Activated naive CD8-positive, alpha-beta T cell treated with anti-CD3 and anti-CD28 coated beads, Interleukin-2, amount 50 U/mL, for 24 hours (primary cell): Measurements from ENCODE around the gene RNU1-3.
"Not testable (repeated sequence)": the region's sequence is repeated elsewhere in the genome, so short reads cannot be mapped to it uniquely, and the experiment has no call there.

ENCODE experiments used
- ATAC-seq: fragments of 150-1000 bp; cut with Tn5 transposase; one replicate; pipeline ENCODE4 v1.10.0; 2021
- DNase-seq: peaks from one replicate; pipeline ENCODE4 v3.0.0; 2021
- H3K27ac Mint-ChIP-seq: one replicate; pipeline ENCODE4 v1.8.0; 2021; ENCODE audit warnings: mild to moderate bottlenecking, mixed read lengths
- H3K27me3 Mint-ChIP-seq: one replicate; pipeline ENCODE4 v1.8.0; 2021; ENCODE audit warnings: mixed read lengths
- H3K36me3 Mint-ChIP-seq: one replicate; pipeline ENCODE4 v1.8.0; 2021; ENCODE audit warnings: low read depth, mixed read lengths
- H3K4me1 Mint-ChIP-seq: one replicate; pipeline ENCODE4 v1.8.0; 2021; ENCODE audit warnings: mixed read lengths
- H3K4me3 Mint-ChIP-seq: one replicate; pipeline ENCODE4 v1.8.0; 2021; ENCODE audit warnings: mild to moderate bottlenecking, moderate library complexity, mixed read lengths
- H3K9me3 Mint-ChIP-seq: one replicate; pipeline ENCODE4 v1.8.0; 2021; ENCODE audit warnings: mixed read lengths

The RNU1-3 gene

DNA sequence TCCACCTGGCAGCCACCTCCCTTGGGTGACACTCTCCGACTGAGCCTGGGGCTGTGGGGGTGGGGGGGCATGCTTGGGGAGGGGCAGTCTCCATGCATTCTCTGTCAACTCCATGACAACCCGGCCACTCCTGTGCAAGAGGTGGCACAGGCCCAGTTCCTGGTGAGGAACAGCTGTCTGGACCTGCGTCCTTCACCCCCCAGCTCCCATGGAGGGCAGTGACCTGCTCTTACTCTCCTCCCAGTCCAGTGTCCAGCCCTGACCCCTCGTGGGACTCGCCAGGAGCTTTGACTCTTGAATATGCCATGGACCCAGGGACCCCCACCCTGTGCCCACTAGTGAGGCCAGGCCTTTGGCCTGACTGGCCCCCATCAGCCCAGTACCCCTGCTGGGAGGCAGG is 35.5 kb upstream of the RNU1-3 start:
- DNase-seq, H3K4me3 Mint-ChIP-seq, ATAC-seq: not testable (repeated sequence)

DNA sequence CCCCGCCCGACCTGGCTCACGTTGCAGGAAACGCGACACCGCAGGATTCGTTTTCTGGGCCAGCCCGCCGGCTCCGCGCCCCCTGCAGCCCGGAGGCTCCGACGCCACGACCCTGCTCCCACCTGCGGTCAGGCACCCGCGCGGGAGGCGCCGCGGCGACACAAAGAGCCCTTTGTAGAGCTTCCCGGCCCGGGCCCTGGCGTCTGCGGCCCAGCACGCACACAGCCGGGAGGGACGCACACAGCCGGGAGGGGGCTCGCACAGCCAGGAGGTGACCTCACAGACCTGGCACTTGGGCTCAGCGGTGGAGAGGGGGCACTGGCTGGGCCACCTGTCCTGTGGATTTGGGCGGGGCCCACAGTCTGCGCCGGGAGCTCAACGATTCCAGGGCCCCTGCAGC is 34.4 kb upstream of the RNU1-3 start:
- not testable (repeated sequence) for H3K27ac Mint-ChIP-seq, H3K36me3 Mint-ChIP-seq, H3K4me3 Mint-ChIP-seq, H3K4me1 Mint-ChIP-seq, H3K9me3 Mint-ChIP-seq, ATAC-seq, H3K27me3 Mint-ChIP-seq, DNase-seq

More for the DNA sequence above, 35.5 kb upstream of the RNU1-3 start:
- not testable (repeated sequence) for H3K4me1 Mint-ChIP-seq, H3K9me3 Mint-ChIP-seq, H3K27me3 Mint-ChIP-seq, H3K36me3 Mint-ChIP-seq, H3K27ac Mint-ChIP-seq

DNA sequence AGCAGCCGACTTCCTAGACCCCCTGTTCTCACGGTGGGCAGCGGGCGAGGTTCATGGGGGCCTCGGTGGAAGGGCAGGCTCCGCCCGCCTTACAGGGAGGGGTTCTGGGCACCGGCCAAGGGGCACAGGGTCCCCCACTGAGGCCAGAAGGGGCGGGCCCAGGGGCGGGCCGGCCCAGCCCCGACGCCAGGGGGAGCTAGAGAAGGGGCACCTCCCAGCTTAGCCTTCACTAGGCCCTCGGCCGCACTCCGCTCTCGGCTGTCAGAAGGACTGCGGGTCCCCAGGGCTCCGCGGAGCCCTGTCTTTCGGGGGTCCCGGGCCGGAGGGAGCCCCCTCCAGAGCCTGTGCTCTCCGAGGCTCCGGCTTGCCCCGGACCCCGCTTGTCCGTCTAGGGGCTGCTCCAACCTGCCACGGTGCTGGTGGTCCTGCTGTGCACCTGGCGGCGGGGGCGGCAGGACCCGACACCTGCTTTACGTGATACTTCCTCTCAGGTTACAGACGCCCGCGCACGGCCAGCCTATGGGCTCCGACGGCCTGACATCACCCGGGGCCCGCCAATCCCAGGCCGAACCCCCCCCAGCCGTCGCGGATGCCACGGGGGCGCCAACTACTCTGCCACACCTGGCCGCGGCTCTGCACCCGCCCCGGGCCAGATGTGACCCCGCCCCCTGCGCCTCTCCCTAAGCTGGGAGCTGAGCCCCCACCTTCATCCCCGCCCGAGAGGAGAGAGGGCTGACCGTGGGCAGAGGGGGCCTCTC is 33.6 kb upstream of the RNU1-3 start:
- H3K27me3 Mint-ChIP-seq = not testable (repeated sequence)

DNA sequence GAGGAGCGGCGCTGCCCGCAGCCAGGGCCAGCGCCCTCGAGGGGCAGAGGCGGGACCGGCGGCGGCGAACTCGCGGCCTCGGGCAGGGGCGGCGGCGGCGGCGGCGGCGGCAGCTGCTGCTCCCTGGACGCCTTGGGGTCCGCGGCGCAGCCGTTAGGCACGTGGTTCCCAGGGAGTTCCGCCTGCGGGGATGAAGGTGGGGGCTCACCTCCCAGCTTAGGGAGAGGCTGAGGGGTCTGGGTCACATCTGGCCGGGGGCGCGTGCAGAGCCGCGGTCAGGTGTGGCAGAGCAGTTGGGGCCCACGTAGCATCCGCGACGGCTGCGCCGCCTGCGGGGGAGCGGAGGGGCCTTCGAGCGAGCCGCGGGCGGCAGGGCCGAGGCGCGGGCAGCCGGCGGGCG is 32.7 kb upstream of the RNU1-3 start:
- H3K36me3 Mint-ChIP-seq, DNase-seq, H3K4me1 Mint-ChIP-seq, H3K4me3 Mint-ChIP-seq, ATAC-seq, H3K27ac Mint-ChIP-seq, H3K9me3 Mint-ChIP-seq: not testable (repeated sequence)
- peaks cover 12% of the 10 kb centered on the region for H3K27me3 Mint-ChIP-seq

More for the DNA sequence above, 33.6 kb upstream of the RNU1-3 start:
- H3K36me3 Mint-ChIP-seq, H3K27ac Mint-ChIP-seq, H3K4me1 Mint-ChIP-seq, ATAC-seq, DNase-seq, H3K4me3 Mint-ChIP-seq, H3K9me3 Mint-ChIP-seq: not testable (repeated sequence)

DNA sequence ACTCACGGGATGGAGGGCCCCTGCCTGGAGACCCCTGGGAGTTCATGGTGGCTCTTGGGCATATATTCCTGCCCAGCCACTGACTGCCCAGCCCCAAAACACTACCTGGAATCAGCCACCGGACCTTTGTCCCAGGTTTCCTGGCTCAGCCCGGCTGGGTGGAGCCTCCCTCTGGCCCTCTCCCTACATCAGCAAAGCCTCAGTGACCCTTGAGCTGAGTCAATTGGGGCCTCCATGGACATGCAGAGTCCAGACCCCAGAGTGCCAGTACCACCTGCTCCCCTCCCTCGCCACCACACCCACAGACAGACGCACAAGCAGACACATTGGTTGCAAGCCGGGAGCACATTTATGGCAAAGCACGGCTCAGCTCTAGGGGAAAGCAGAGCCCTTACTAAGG is 30.4 kb upstream of the RNU1-3 start:
- H3K27ac Mint-ChIP-seq, H3K4me1 Mint-ChIP-seq, ATAC-seq: not testable (repeated sequence)

DNA sequence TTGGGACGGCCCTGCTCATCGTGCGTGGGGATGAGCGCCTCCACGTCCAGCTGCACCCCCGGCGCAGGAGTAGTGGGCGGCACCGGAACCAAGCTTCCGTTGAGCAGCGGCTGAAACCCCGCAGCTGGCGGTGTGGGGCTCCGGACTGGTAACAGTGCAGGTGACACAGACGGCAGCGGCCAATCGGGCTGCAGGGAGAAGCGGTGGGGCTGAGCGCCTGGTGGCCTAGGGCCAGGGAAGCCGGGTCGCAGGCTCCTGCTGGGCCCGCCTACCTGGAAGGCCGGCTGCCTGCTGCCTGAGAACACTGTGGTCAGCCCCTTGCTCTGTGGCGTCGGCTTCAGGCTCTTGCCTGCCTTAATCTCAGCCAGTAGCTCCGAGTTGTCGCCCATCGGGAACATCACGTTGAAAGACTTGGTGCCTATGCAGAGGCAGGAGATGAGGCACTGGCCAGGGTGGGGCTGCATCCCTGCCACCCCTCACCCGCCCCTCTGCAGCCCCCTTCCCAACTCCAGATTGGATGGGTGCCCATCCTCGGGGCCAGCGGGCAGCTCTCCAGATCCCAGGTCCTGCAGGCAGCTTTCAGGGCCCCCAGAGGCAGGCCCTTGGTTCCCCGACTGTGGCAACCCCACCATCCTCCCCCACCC is 29.9 kb upstream of the RNU1-3 start:
- ATAC-seq, DNase-seq, H3K9me3 Mint-ChIP-seq, H3K27ac Mint-ChIP-seq, H3K4me3 Mint-ChIP-seq, H3K27me3 Mint-ChIP-seq, H3K4me1 Mint-ChIP-seq, H3K36me3 Mint-ChIP-seq: not testable (repeated sequence)

More for the DNA sequence above, 30.4 kb upstream of the RNU1-3 start:
- not testable (repeated sequence) for H3K36me3 Mint-ChIP-seq, H3K4me3 Mint-ChIP-seq, H3K27me3 Mint-ChIP-seq, H3K9me3 Mint-ChIP-seq, DNase-seq

DNA sequence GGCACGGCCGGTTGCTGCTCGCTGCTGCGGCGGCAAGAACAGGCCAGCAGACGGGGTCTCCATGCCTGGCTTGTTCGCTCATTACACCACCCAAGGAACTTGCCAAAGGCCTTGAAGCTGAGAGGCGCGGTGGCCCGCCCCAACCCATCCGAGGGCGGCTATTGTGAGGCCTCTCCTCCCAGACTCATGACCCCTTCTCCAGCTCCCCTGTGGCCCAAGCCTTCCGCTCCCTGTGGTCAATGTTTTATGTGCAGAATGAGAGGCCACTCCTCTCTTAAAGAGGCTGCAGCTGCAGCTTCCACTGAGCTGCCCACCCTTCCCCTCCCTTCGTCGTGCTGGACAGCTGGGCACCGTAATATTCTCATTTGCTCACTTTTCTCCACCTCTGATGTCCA is 27.6 kb upstream of the RNU1-3 start:
- H3K27me3 Mint-ChIP-seq, H3K4me1 Mint-ChIP-seq, H3K4me3 Mint-ChIP-seq, H3K27ac Mint-ChIP-seq, H3K9me3 Mint-ChIP-seq, ATAC-seq, DNase-seq, H3K36me3 Mint-ChIP-seq: not testable (repeated sequence)

DNA sequence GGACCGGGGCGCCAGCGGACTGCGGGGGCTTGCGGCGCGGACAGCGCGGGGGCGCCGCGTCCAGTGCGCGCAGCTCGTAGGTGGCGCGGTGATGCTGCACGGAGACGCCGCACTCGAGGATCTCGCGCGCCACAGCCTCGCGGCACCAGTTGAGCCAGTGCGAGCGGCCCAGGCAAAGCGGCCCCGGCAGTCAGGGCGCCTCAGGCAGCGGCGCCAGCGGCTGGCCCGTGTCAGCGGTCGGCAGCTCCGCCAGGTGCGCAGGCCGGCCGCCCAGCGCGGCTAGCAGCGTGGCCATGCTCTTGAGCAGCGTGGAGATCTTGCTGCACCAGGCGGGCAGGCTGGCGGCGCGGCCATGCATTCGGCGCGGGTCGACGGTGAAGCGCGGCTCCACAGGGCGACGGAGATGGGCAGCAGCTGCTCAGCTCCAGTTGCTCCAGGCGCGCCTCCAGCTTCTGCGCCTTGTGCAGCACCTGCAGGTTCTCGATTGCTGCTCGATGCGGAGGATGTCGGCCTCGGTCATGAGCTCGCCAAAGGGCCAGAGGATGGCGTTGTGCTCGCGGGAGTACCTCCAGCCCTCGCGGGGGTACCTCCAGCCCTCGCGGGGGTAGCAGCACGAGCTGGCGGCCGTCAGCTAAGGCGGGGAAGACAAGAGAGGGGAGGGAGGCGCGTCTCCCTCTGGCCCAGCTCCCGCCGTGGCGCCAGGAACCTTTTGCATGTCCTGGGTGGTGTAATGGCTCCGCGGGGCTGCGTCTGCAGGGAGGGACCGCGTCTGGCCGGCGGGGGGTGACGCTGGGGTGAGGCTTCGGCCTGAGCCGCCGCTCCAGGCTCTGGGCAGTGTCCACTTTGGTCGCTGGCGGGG is 26.9 kb upstream of the RNU1-3 start:
- not testable (repeated sequence) for H3K27me3 Mint-ChIP-seq, H3K4me3 Mint-ChIP-seq, H3K9me3 Mint-ChIP-seq, H3K36me3 Mint-ChIP-seq, H3K4me1 Mint-ChIP-seq, H3K27ac Mint-ChIP-seq, DNase-seq
- ATAC-seq = peak; percentile 11

DNA sequence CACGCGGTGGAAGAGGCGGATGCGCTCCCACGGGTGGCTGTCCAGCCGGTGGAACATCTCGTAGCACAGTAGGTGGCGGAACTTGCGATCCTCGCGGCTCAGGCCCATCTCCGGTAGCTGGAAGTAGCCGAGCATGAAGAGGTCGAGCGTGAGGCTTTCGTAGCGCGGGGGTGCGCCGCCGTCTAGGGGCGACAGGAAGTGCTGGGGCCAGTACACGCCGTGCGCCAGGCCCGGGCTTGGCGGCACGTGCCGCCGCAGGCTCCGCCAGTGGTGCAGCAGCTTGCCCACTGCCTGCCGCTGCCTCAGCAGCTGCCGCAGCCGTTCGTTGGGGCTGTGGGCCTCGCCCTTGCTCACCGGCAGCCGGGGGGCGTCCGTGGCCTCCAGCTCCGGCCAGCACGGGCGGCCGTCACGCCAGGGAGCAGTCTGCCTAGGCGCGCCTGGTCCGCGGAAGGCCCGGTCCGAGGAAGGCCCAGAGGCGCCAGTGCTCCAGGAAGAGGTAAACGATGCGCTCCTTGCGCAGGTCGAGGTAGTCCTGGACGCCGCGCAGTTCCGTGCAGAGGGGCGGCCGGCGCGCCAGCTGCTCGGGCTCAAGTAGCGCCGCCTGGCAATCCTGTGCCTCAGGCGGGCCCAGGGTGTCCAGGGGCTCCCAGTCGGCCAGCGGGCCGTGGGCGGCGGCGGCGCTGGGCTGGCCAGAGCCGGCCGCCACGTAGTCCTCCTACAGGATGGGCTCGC is 26.1 kb upstream of the RNU1-3 start:
- not testable (repeated sequence) for H3K4me1 Mint-ChIP-seq, ATAC-seq, H3K27ac Mint-ChIP-seq, DNase-seq, H3K27me3 Mint-ChIP-seq, H3K9me3 Mint-ChIP-seq, H3K4me3 Mint-ChIP-seq, H3K36me3 Mint-ChIP-seq

DNA sequence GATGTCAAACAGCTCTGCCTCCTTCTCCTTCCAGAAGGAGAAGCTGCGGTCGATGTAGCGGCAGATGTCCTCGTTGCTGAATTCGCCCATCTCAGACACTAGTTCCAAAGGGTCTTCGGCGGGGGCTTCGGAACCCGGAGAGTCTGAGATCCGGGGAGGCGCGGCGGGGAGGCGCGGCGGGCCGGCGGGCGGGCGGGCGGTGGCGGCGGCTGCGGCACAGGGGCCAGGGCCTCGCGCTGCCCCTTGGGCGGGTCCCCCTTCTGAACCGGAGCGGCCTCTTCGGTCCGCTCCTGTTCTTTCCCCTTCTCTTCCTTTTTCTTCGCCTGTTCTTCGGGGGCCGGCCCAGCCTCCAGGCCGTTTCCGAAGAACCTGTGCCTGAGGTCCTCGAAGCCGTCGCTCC is 25.5 kb upstream of the RNU1-3 start:
- H3K27ac Mint-ChIP-seq, DNase-seq, H3K36me3 Mint-ChIP-seq, H3K4me3 Mint-ChIP-seq, H3K27me3 Mint-ChIP-seq, ATAC-seq, H3K4me1 Mint-ChIP-seq, H3K9me3 Mint-ChIP-seq: not testable (repeated sequence)

DNA sequence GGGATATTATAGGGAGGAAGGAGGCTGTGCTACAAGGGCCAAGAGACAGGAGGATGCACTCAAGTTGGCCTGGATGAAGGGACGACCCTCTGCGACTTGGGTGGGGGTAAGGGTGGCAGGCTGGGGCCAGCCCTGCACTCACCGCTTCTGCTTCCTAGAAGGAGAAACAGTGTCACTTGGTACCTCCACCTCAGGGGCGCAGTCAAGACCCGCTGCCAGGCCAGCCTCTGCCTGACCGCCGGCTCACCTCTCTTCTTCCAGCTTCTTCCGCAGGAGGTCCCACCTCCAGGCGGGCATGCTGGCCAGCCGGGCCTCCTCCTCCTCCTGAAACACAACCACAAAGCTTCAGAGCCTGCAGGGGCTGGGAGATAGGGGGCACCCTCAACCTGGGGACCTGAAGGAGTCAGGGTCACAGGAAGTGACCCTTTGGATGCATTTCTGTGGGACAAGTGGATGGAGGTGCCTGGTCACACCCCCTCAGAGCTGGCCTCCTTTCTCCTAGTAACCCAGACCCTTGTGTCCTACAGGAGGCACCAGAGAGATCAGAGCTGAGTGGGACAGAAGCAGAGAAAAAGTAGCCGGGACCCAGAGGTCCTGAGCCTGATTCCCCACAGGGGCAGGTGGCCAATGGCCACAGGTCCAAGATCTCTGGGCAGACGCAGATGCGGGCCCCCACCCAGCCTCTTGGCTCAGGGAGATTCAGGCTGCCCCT is 24.4 kb upstream of the RNU1-3 start:
- not testable (repeated sequence) for H3K4me3 Mint-ChIP-seq, H3K27me3 Mint-ChIP-seq, H3K27ac Mint-ChIP-seq, H3K36me3 Mint-ChIP-seq, ATAC-seq, H3K9me3 Mint-ChIP-seq, DNase-seq, H3K4me1 Mint-ChIP-seq

DNA sequence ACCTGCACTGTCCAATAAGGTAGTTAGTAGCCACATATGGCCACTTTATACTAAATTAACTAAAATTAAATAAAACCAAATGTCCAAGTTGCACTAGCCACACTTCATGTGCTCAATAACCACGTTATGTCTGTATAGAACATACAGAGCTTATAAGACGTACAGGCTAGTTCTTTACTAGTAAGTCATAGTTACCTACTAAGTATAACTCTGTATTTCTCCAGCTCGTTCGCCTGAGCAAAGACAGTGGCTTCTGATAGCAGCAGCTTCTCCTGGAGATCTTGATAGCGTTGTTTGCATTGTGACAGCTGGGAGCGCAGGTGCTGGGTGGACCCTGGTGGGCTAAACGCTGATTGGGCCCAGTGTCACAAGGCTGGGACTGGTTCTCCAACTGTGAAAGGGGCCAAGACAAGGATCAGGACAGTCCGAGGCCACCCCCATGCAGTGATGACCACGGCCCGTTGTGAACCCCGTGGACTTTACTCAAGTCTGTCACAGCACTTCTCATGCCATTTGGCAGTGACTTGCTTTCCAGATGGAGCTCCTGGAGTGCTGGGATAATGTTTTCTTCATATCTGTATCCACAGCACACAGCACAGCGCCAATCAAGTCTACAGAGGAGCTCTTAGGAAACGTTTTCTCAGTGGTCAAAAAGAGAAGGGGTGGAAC is 20.5 kb upstream of the RNU1-3 start:
- H3K9me3 Mint-ChIP-seq, ATAC-seq, DNase-seq, H3K4me3 Mint-ChIP-seq, H3K4me1 Mint-ChIP-seq, H3K27ac Mint-ChIP-seq, H3K36me3 Mint-ChIP-seq: not testable (repeated sequence)
- peaks cover 12% of the 10 kb centered on the region for H3K27me3 Mint-ChIP-seq

DNA sequence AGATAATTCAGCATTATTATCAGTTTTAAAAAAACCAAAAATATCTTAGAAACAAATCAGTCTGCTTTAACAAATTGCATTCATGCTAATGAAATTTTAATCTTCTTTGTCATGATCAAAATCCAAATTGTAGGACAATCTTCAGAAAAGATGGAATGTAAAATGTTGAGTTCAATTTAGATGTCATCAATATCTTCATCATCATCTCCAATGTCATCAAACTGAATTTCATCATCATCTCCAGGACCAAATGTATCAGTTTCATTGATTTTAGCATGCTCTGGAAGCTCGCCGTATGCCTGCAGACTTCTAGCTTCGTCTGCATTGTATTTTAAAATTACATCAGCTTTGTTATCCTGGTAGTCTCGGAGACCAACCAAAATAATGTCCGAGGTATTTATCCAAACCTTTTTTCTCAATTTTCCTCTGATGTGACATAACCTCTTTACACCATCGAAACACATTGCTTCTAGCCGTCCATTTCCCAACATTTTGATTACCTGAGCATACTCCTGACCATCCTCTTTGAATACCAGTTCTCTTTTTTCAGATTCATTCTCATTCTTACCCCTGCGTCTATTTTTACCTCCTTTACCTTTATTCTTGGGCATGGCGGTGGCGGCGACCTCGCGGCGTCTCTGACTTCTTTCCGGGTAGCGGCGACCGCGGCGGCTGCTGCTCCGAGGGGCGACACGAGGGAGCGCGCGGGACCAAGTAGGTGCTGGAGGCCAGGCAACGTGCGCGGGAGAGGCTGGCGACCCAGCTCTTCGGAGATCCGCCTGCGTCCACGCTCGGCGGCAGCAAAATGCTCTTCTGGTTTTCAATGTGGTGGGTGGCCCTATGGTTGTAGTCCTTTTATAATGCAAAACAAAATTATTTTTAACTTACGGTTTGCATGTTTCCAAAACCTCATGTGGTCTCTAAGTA is 19.0 kb upstream of the RNU1-3 start:
- not testable (repeated sequence) for DNase-seq, H3K9me3 Mint-ChIP-seq, H3K4me1 Mint-ChIP-seq, ATAC-seq, H3K36me3 Mint-ChIP-seq, H3K27ac Mint-ChIP-seq
- Mint-ChIP-seq H3K4me3 (peak overlapping the region; percentile 6), H3K27me3 (peaks cover 14% of the 10 kb centered on the region)
